ENCODE measurements around the gene MSI2.

- TF ChIP-seq POLR2A (IDR thresholded peaks at IDR 0.05; ENCODE audit: low read depth, low read length): no peak
- TF ChIP-seq TAF1 (IDR thresholded peaks at IDR 0.05; ENCODE audit: borderline replicate concordance, low read depth, low read length): no peak
- TF ChIP-seq POLR2AphosphoS5 (IDR thresholded peaks at IDR 0.05; ENCODE audit: low read depth, low read length): no peak
These were observed 146.4 kb downstream of the MSI2 start for GRCh38 chr17:57402681-57403180.
